Activated naive CD4-positive, alpha-beta T cell treated with anti-CD3 and anti-CD28 coated beads for 36 hours (primary cell): ENCODE data around the gene IDH3A. TPM values are rescaled to one million over a fixed set of nuclear protein-coding genes. Genes with fewer than 3 reads are reported as not detected.

Source experiments
- CTCF ChIA-PET: fragments of 350-600 bp; sonication (Branson Sonifier 250); formaldehyde crosslinking; loops from one replicate; lab custom pipeline; 2021; ENCODE audit warnings: antibody characterized with exemption; lab: Charles Lee
- DNase-seq: peaks from one replicate; pipeline ENCODE4 v3.0.0-alpha.2; 2020
- H3K27ac Mint-ChIP-seq: one replicate; pipeline ENCODE4 v1.8.0; 2021; ENCODE audit warnings: mild to moderate bottlenecking, mixed read lengths
- H3K27me3 Mint-ChIP-seq: one replicate; pipeline ENCODE4 v1.8.0; 2021; ENCODE audit warnings: low read depth, mixed read lengths
- H3K36me3 Mint-ChIP-seq: one replicate; pipeline ENCODE4 v1.8.0; 2021; ENCODE audit warnings: low read depth, mixed read lengths
- H3K4me1 Mint-ChIP-seq: one replicate; pipeline ENCODE4 v1.8.0; 2021; ENCODE audit warnings: low read depth, mixed read lengths
- H3K4me3 Mint-ChIP-seq: one replicate; pipeline ENCODE4 v1.8.0; 2021; ENCODE audit warnings: mild to moderate bottlenecking, moderate library complexity, mixed read lengths
- H3K9me3 Mint-ChIP-seq: one replicate; pipeline ENCODE4 v1.8.0; 2021; ENCODE audit warnings: mixed read lengths
- intact Hi-C: fragments of 100-400 bp; cut with micrococcal nuclease; formaldehyde crosslinking; loops from one replicate; pipeline ENCODE4 v1.15.1; 2023
- total RNA-seq, 2 experiments: library from RNA; stranded (reverse); gene quantifications; one replicate each; pipeline ENCODE4 v1.2.3, GENCODE V29; 2021

Gene IDH3A
- 100 to 1,000 TPM; 117 to 123 TPM for total RNA-seq

GRCh38 chr15:78149068-78149804, at the start of gene IDH3A:
Gene IDH3A (plus strand): TSS chr15:78149362. CDS start chr15:78149404, 42 bp downstream.
- H3K36me3 Mint-ChIP-seq: peaks cover 17% of the 10 kb centered on the region
- H3K4me3 Mint-ChIP-seq: peak within 1 kb of the TSS; percentile 89
- peak; percentile 100 for DNase-seq
- CTCF ChIA-PET: interaction anchor here (0.6 to 1.6 kb wide), 4 partner anchors 13 to 46 kb away, joined by 3 to 5 read pairs (median 4); partner anchors contain the start of gene CIB2
- H3K9me3 Mint-ChIP-seq: no peaks in the 10 kb centered on the region
- intact Hi-C loops: loop anchor here (1.0 kb wide), 3 partner anchors 18 to 289 kb away; partner anchors contain the start of genes CIB2 and IREB2
- peak within 1 kb of the TSS; percentile 89 for H3K27ac Mint-ChIP-seq
- no peaks in the 10 kb centered on the region for H3K27me3 Mint-ChIP-seq
- H3K4me1 Mint-ChIP-seq: peaks cover 41% of the 10 kb centered on the region

- CTCF ChIA-PET: interaction anchor here (0.7 kb wide), 1 partner anchor 100 kb away, joined by 3 read pairs; no protein-coding TSS in a partner anchor
- intact Hi-C loops: no loop called here
- no peak overlapping the region for H3K4me3 Mint-ChIP-seq
- H3K4me1 Mint-ChIP-seq: peaks cover 30% of the 10 kb centered on the region
- no peak for DNase-seq
- H3K27ac Mint-ChIP-seq: no peak overlapping the region
- no peaks in the 10 kb centered on the region for H3K27me3 Mint-ChIP-seq
- H3K36me3 Mint-ChIP-seq: no peaks in the 10 kb centered on the region
- H3K9me3 Mint-ChIP-seq: no peaks in the 10 kb centered on the region
These were observed 48.3 kb upstream of the IDH3A start for GRCh38 chr15:78100886-78101285.

DNA sequence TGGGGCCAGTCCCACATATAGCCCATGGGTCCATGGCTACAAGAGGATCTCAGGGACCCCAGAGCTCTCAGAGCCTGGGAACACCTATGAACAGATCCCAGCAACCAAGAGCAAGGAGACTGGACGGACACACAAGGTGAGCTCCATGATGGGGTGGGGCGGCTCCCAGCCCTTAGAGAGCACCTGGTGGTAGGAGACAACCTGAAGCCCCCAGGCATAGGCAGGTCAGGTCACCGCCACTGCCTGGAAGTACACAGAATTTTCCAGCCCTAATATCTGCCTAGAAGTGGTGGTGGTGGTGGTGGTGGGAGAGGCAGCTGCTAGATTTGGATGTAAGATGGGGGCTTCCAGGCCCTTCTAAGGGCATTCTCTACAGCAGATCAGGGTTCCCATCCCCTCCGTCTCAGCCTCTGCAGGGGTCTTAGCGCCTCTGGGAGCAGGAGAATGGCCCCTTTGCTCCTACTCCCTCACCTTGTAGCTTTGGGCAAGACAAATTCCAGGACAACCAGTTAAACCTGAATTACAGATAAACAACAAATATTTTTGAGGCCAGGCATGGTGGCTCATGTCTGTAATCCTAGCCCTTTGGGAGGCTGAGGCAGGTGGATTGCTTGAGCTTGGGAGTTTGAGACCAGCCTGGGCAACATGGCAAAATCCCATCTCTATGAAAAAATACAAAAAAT, 47.6 kb upstream of the IDH3A start:
- Mint-ChIP-seq H3K9me3 (no peaks in the 10 kb centered on the region), H3K4me3 (no peak overlapping the region), H3K36me3 (no peaks in the 10 kb centered on the region), H3K27me3 (no peaks in the 10 kb centered on the region), H3K4me1 (peaks cover 30% of the 10 kb centered on the region), H3K27ac (no peak overlapping the region)
- CTCF ChIA-PET: interaction anchor here (0.6 to 0.8 kb wide), 3 partner anchors 101 to 305 kb away, joined by 3 read pairs; no protein-coding TSS in a partner anchor
- DNase-seq: no peak
- intact Hi-C loops: loop anchor here (2.0 kb wide), 2 partner anchors 25 to 67 kb away; partner anchors contain the start of gene TBC1D2B

DNA sequence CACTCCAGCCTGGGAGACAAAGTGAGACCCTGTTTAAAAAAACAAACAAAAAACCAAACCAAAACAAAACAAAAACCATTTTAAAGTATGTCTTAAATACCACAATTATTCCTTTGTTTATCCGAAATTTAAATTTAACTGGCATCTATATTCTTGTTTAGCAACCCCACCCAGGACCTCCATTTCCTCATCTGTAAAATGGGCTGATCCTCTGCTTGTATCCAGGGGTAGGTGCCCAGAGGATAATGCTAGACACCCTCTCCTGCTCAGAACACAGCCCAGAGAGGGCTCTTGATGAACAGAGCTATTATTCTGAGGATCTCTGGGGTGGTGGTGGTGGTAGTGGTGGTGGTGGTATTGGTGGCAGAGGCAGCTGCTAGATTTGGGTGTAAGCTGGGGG, 47.0 kb upstream of the IDH3A start:
- intact Hi-C loops: loop anchor here (2.0 kb wide), 2 partner anchors 25 to 67 kb away; partner anchors contain the start of gene TBC1D2B
- DNase-seq: no peak
- no peak overlapping the region for H3K4me3 Mint-ChIP-seq
- no peaks in the 10 kb centered on the region for H3K36me3 Mint-ChIP-seq
- CTCF ChIA-PET: interaction anchor here (0.6 to 0.8 kb wide), 2 partner anchors 135 to 305 kb away, joined by 3 read pairs; no protein-coding TSS in a partner anchor
- H3K9me3 Mint-ChIP-seq: no peaks in the 10 kb centered on the region
- no peaks in the 10 kb centered on the region for H3K27me3 Mint-ChIP-seq
- H3K4me1 Mint-ChIP-seq: peaks cover 30% of the 10 kb centered on the region
- no peak overlapping the region for H3K27ac Mint-ChIP-seq

DNA sequence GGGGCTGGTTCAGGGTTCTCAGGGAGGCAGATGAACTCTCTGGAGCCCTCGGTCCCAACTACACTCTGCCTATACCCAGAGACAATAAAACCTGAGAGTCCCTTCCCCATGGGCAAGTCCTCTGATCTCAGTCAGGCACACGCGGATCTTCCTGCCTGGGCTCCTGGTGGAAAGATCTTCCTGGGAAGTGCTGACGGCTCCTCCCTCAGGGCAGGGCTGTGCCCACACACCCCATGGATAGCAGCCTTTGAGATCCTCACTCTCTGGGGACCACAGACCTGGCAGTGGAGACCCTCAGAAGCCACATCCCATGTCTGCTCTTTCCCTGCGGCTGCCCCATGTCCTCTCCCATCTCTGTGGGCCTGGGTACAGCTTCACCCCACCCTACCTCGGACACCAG, 46.4 kb upstream of the IDH3A start:
- Mint-ChIP-seq H3K27ac (no peak overlapping the region), H3K4me3 (no peak overlapping the region), H3K4me1 (peaks cover 30% of the 10 kb centered on the region), H3K9me3 (no peaks in the 10 kb centered on the region), H3K27me3 (no peaks in the 10 kb centered on the region), H3K36me3 (no peaks in the 10 kb centered on the region)
- CTCF ChIA-PET: interaction anchor here (1.0 to 2.0 kb wide), 2 partner anchors 93 kb away, joined by 3 to 4 read pairs; no protein-coding TSS in a partner anchor
- intact Hi-C loops: loop anchor here (2.0 kb wide), 2 partner anchors 26 to 68 kb away; partner anchors contain the start of gene TBC1D2B
- DNase-seq: no peak

DNA sequence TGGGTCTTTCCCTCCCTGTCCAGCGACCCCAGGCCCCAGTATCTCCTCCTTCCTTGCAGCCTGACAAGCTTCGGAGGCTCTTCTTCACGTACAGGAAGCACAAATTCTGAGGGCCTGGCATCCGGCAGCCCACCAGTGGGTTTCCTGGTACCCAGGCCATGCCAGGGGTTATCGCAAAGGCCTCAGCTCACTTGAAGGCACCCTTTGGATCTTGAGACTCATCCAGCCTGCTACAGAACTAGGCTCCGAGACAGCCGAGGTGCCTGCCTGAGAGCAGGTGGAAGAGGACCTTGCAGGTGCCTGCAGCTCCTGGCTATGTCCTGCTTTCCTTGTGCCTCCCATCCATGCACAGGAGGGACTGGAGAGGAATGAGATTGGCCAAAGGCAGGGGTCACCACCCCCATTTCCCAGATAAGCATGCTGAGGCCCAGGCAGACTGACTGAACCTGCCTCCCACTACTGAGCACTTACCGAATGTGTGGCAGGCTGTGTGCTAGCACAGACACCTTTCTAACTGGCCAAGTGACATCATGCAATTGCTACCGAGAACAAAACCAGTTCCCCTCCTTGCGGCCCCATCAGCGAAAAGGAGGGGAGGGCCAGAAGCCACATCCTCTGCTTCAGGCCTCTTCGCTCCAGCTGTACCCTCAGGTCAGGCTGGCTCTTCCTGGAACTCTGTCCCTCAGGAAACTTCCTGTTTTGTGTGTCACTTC, 45.6 kb upstream of the IDH3A start:
- Mint-ChIP-seq H3K27ac (peak overlapping the region; percentile 60), H3K4me1 (peaks cover 30% of the 10 kb centered on the region), H3K4me3 (no peak overlapping the region), H3K36me3 (no peaks in the 10 kb centered on the region), H3K27me3 (no peaks in the 10 kb centered on the region), H3K9me3 (no peaks in the 10 kb centered on the region)
- intact Hi-C loops: loop anchor here (1.0 to 2.0 kb wide), 3 partner anchors 27 to 103 kb away; partner anchors contain the start of gene TBC1D2B
- CTCF ChIA-PET: interaction anchor here (0.6 to 2.0 kb wide), 4 partner anchors 92 to 142 kb away, joined by 3 to 4 read pairs (median 3); no protein-coding TSS in a partner anchor
- peak; percentile 87 for DNase-seq

- Mint-ChIP-seq H3K4me1 (peaks cover 30% of the 10 kb centered on the region), H3K4me3 (no peak overlapping the region), H3K36me3 (no peaks in the 10 kb centered on the region), H3K9me3 (no peaks in the 10 kb centered on the region), H3K27ac (peak overlapping the region; percentile 28), H3K27me3 (no peaks in the 10 kb centered on the region)
- DNase-seq: no peak
- intact Hi-C loops: loop anchor here (1.0 kb wide), 1 partner anchor 104 kb away; no protein-coding TSS in a partner anchor
- CTCF ChIA-PET: interaction anchor here (0.6 to 9.8 kb wide), 3 partner anchors 92 to 141 kb away, joined by 3 to 115 read pairs (median 4); no protein-coding TSS in a partner anchor
These were observed 45.1 kb upstream of the IDH3A start for GRCh38 chr15:78104119-78104479.

DNA sequence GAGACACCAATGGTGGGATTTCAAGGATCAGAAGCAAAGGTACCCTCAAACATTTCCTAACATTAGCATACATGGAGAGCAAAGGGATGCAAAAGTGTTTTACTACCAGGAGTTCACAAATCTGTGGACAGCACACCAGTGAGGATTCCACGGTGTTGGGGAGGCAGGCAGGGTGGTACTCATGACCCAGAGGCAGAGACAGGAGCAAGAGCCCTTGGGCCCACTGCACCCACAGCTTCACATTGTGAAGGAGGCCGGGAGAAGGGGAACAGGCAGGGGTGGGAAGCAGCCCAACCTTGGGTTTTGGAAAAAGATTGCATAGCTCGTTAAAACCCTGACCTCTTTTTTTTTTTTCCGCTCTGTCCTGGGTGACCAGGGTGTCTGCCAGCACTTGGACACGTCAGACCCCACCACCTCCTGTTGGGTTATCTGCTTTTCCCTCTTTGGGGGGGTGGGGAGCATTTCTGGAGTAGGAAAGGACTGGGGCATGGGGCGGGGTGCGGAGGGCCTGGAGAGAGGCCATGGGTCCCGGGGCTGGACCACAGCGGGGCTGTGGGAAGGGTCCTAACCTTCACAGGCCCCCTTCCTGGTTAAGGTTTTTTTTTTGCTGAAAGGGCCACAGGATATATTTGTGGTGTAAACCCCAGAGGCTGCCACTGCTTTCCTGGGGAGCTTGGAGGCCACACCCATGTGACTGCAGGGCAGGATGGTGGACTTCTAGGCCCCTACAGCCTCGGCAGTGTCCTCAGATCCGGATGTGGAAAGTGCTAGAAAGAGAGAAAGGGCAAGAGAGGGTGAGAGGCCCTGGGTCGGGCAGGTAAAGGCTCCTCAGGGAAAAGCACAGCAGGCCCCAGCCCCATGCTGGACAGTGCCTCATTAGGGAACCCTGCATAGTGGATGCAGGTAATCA, 44.3 kb upstream of the IDH3A start:
- H3K27ac Mint-ChIP-seq: peak overlapping the region; percentile 28
- no peaks in the 10 kb centered on the region for H3K9me3 Mint-ChIP-seq
- H3K36me3 Mint-ChIP-seq: no peaks in the 10 kb centered on the region
- H3K4me3 Mint-ChIP-seq: no peak overlapping the region
- intact Hi-C loops: loop anchor here (1.0 to 5.0 kb wide), 2 partner anchors 105 to 193 kb away; no protein-coding TSS in a partner anchor
- DNase-seq: no peak
- peaks cover 30% of the 10 kb centered on the region for H3K4me1 Mint-ChIP-seq
- CTCF ChIA-PET: interaction anchor here (0.8 to 9.8 kb wide), 6 partner anchors 71 to 146 kb away, joined by 3 to 115 read pairs (median 4); no protein-coding TSS in a partner anchor
- H3K27me3 Mint-ChIP-seq: no peaks in the 10 kb centered on the region

- CTCF ChIA-PET: interaction anchor here (0.6 to 9.8 kb wide), 7 partner anchors 44 to 146 kb away, joined by 3 to 115 read pairs (median 4); no protein-coding TSS in a partner anchor
- peaks cover 30% of the 10 kb centered on the region for H3K4me1 Mint-ChIP-seq
- H3K27me3 Mint-ChIP-seq: no peaks in the 10 kb centered on the region
- no peaks in the 10 kb centered on the region for H3K9me3 Mint-ChIP-seq
- no peak for DNase-seq
- intact Hi-C loops: loop anchor here (5.0 kb wide), 1 partner anchor 193 kb away; no protein-coding TSS in a partner anchor
- no peak overlapping the region for H3K4me3 Mint-ChIP-seq
- no peak overlapping the region for H3K27ac Mint-ChIP-seq
- no peaks in the 10 kb centered on the region for H3K36me3 Mint-ChIP-seq
These were observed 43.5 kb upstream of the IDH3A start for GRCh38 chr15:78105476-78106241.

DNA sequence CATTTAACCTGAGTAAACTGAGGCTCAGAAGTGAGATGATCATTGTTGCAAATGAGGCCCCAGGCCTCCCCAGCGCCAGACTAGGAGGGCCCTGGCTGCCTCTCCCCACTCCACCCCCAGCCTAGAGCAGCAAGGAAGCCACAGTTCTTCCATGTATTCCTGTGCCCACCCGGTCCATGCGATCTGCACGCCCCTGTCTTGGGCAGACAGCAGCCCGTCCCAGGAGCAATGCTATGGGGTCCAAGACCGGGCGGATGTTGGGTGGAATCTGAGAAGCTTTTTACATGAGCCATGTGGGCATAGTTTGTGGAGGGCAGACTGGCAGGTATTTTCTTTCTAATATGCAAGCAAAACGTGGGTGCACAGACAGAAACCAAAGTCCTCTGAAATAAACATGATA, 41.7 kb upstream of the IDH3A start:
- intact Hi-C loops: loop anchor here (5.0 kb wide), 1 partner anchor 195 kb away; no protein-coding TSS in a partner anchor
- CTCF ChIA-PET: interaction anchor here (0.7 to 9.8 kb wide), 27 partner anchors 14 to 150 kb away, joined by 3 to 115 read pairs (median 6); partner anchors contain the start of genes CIB2 and SH2D7
- Mint-ChIP-seq H3K9me3 (no peaks in the 10 kb centered on the region), H3K27me3 (no peaks in the 10 kb centered on the region), H3K36me3 (no peaks in the 10 kb centered on the region), H3K4me1 (peaks cover 29% of the 10 kb centered on the region), H3K4me3 (no peak overlapping the region), H3K27ac (no peak overlapping the region)
- no peak for DNase-seq
